ENCODE data around the gene NR3C2. TPM values are rescaled to one million over a fixed set of nuclear protein-coding genes. Genes with fewer than 3 reads are reported as not detected.

Gene NR3C2
- total RNA-seq, 1 experiment from 2014 or later = 0.16 TPM

DNA sequence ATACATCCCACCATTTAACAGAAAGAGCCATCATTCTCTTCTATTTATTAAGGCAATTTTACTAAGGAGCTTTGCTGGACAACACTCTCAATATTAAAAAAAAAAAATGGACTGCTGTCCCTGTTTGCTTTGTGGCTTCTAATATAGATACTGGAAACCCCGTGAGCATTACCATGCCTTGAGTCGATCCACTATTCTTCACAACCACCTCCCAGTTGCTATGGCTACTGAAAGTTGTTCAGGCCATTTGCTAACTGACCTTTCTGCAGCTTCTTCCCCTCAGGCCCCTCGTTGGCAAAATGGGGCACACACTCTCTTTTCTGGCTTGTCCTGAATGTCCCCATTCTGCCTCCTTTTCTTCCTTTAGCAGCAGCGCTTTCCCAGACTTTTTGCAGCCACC is 340.4 kb downstream of the NR3C2 start:
- BruUV-seq (replicated peaks) = no TSS peak
- intact Hi-C loops (cut with micrococcal nuclease; ENCODE audit: unreplicated experiment) = no loop called here
- Histone ChIP-seq H3K4me3 (ENCODE audit: low read depth, low read length) (no peak overlapping the region), H3K4me1 (no peaks in the 10 kb centered on the region), H3K36me3 (ENCODE audit: control insufficient read depth, insufficient read depth, low read length) (no peaks in the 10 kb centered on the region), H3K27me3 (replicated peaks; ENCODE audit: control insufficient read depth, insufficient read depth, low read length) (no peaks in the 10 kb centered on the region), H3K9me3 (no peaks in the 10 kb centered on the region)
- POLR2A ChIA-PET = no interaction called here
- H3K4me1 Mint-ChIP-seq (ENCODE audit: low read depth, unreplicated experiment) = no peaks in the 10 kb centered on the region
- TF ChIP-seq CTCF (IDR thresholded peaks at IDR 0.05; ENCODE audit: insufficient read depth in 1 of 2, low read depth in 1 of 2, low read length in 1 of 2, severe bottlenecking in 1 of 2, unreplicated experiment in 1 of 2) = no peak
- peaks cover 5% of the 10 kb centered on the region for H3K27me3 Mint-ChIP-seq (ENCODE audit: insufficient read depth, unreplicated experiment)
- no peaks in the 10 kb centered on the region for H3K36me3 Mint-ChIP-seq (ENCODE audit: insufficient read depth, unreplicated experiment)
- no peak overlapping the region for H3K4me3 Mint-ChIP-seq (ENCODE audit: unreplicated experiment)
- no peak for DNase-seq
- CTCF ChIA-PET = no interaction called here
- H3K27ac Mint-ChIP-seq (ENCODE audit: unreplicated experiment) = no peak overlapping the region
- no peaks in the 10 kb centered on the region for H3K9me3 Mint-ChIP-seq (ENCODE audit: unreplicated experiment)

DNA sequence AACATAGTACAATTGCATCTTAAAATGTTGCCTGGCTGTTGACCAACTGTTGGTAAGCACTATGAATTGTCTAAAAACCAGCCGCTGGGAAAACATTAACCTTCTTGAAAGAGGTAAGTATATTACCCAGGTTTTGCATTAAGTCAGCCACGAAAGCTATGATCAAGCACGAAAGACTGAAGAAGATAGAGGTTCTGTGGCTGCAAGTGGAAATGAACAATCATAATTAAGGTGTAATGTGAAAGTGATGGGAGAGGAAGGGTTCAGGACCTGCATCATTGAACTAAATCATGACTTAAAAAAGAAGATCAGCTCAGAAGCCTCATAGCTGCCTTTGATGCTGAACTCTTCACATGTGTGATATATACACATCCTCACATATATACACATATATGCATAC is 341.0 kb downstream of the NR3C2 start:
- no peaks in the 10 kb centered on the region for H3K36me3 Mint-ChIP-seq (ENCODE audit: insufficient read depth, unreplicated experiment)
- no peaks in the 10 kb centered on the region for H3K4me1 ChIP-seq
- H3K27me3 ChIP-seq (replicated peaks; ENCODE audit: control insufficient read depth, insufficient read depth, low read length) = no peaks in the 10 kb centered on the region
- H3K4me3 ChIP-seq (ENCODE audit: low read depth, low read length) = no peak overlapping the region
- H3K4me3 Mint-ChIP-seq (ENCODE audit: unreplicated experiment) = no peak overlapping the region
- no peaks in the 10 kb centered on the region for H3K9me3 ChIP-seq
- no peak for TF ChIP-seq CTCF (IDR thresholded peaks at IDR 0.05; ENCODE audit: insufficient read depth in 1 of 2, low read depth in 1 of 2, low read length in 1 of 2, severe bottlenecking in 1 of 2, unreplicated experiment in 1 of 2)
- BruUV-seq (replicated peaks) = no TSS peak
- CTCF ChIA-PET = no interaction called here
- no peaks in the 10 kb centered on the region for H3K9me3 Mint-ChIP-seq (ENCODE audit: unreplicated experiment)
- no peak for DNase-seq
- H3K27me3 Mint-ChIP-seq (ENCODE audit: insufficient read depth, unreplicated experiment) = peaks cover 5% of the 10 kb centered on the region
- no peaks in the 10 kb centered on the region for H3K4me1 Mint-ChIP-seq (ENCODE audit: low read depth, unreplicated experiment)
- H3K27ac Mint-ChIP-seq (ENCODE audit: unreplicated experiment) = no peak overlapping the region
- no peaks in the 10 kb centered on the region for H3K36me3 ChIP-seq (ENCODE audit: control insufficient read depth, insufficient read depth, low read length)
- POLR2A ChIA-PET = no interaction called here
- intact Hi-C loops (cut with micrococcal nuclease; ENCODE audit: unreplicated experiment) = no loop called here

- no TSS peak for BruUV-seq (replicated peaks)
- ChIA-PET POLR2A (no interaction called here), CTCF (interaction anchor here (0.6 kb wide), 1 partner anchor 1850 kb away, joined by 3 read pairs; no protein-coding TSS in a partner anchor)
- no peak for TF ChIP-seq CTCF (IDR thresholded peaks at IDR 0.05; ENCODE audit: insufficient read depth in 1 of 2, low read depth in 1 of 2, low read length in 1 of 2, severe bottlenecking in 1 of 2, unreplicated experiment in 1 of 2)
- Mint-ChIP-seq H3K27ac (ENCODE audit: unreplicated experiment) (no peak overlapping the region), H3K4me3 (ENCODE audit: unreplicated experiment) (no peak overlapping the region), H3K4me1 (ENCODE audit: low read depth, unreplicated experiment) (no peaks in the 10 kb centered on the region), H3K9me3 (ENCODE audit: unreplicated experiment) (no peaks in the 10 kb centered on the region), H3K27me3 (ENCODE audit: insufficient read depth, unreplicated experiment) (peaks cover 5% of the 10 kb centered on the region), H3K36me3 (ENCODE audit: insufficient read depth, unreplicated experiment) (no peaks in the 10 kb centered on the region)
- intact Hi-C loops (cut with micrococcal nuclease; ENCODE audit: unreplicated experiment) = no loop called here
- no peaks in the 10 kb centered on the region for H3K4me1 ChIP-seq
- DNase-seq = no peak
- no peaks in the 10 kb centered on the region for H3K36me3 ChIP-seq (ENCODE audit: control insufficient read depth, insufficient read depth, low read length)
- H3K4me3 ChIP-seq (ENCODE audit: low read depth, low read length) = no peak overlapping the region
- H3K27me3 ChIP-seq (replicated peaks; ENCODE audit: control insufficient read depth, insufficient read depth, low read length) = no peaks in the 10 kb centered on the region
- no peaks in the 10 kb centered on the region for H3K9me3 ChIP-seq
Measured at GRCh38 chr4:148097801-148098200, 344.4 kb downstream of the NR3C2 start.
